ENCODE data around the gene PCDH10. TPM values are rescaled to one million over a fixed set of nuclear protein-coding genes. Genes with fewer than 3 reads are reported as not detected.
A peak's percentile ranks its signal among the peaks of the same experiment; 100 is the strongest.

Gene PCDH10
- total RNA-seq, 1 donor from 2014 or later, result 30.2 TPM

DNA sequence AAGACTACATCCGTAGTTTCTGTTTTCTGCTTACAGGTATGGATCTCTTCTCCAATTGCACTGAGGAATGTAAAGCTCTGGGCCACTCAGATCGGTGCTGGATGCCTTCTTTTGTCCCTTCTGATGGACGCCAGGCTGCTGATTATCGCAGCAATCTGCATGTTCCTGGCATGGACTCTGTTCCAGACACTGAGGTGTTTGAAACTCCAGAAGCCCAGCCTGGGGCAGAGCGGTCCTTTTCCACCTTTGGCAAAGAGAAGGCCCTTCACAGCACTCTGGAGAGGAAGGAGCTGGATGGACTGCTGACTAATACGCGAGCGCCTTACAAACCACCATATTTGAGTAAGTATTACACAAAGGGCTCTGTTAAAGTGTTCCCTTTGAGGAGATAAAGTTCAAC, 13.8 kb downstream of the PCDH10 start:
- Mint-ChIP-seq H3K4me1 (ENCODE audit: low read depth) (peaks cover 4% of the 10 kb centered on the region), H3K4me3 (ENCODE audit: unreplicated experiment) (no peak overlapping the region), H3K27ac (ENCODE audit: unreplicated experiment) (no peak overlapping the region), H3K27me3 (ENCODE audit: low read depth) (no peaks in the 10 kb centered on the region), H3K9me3 (ENCODE audit: low read depth) (no peaks in the 10 kb centered on the region), H3K36me3 (ENCODE audit: low read depth) (peaks cover 5% of the 10 kb centered on the region)
- TF ChIP-seq, protein P1, sequence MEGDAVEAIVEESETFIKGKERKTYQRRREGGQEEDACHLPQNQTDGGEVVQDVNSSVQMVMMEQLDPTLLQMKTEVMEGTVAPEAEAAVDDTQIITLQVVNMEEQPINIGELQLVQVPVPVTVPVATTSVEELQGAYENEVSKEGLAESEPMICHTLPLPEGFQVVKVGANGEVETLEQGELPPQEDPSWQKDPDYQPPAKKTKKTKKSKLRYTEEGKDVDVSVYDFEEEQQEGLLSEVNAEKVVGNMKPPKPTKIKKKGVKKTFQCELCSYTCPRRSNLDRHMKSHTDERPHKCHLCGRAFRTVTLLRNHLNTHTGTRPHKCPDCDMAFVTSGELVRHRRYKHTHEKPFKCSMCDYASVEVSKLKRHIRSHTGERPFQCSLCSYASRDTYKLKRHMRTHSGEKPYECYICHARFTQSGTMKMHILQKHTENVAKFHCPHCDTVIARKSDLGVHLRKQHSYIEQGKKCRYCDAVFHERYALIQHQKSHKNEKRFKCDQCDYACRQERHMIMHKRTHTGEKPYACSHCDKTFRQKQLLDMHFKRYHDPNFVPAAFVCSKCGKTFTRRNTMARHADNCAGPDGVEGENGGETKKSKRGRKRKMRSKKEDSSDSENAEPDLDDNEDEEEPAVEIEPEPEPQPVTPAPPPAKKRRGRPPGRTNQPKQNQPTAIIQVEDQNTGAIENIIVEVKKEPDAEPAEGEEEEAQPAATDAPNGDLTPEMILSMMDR (IDR thresholded peaks at IDR 0.05), result no peak
- no peak for DNase-seq (ENCODE audit: low spot score)

DNA sequence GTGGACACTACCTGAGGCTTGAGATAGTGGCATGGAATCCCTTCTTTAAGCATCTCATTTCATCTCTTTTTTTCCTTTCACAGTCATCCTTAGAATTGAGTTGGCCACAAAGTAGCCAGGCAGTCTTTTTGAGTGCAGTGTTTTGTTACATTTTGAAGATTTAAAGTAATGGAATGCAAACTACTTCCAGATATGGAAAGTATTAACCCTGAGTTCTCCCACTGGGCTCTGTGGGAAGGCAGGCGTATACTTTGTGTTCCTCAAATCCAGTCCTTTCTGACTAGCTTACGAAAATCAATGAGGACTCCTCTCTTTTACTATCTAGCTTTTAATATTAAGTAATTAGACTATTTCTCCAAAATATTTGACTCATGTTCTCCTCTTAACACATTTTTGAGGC, 29.9 kb downstream of the PCDH10 start:
- H3K4me1 Mint-ChIP-seq (ENCODE audit: low read depth), result peaks cover 27% of the 10 kb centered on the region
- H3K27me3 Mint-ChIP-seq (ENCODE audit: low read depth), result no peaks in the 10 kb centered on the region
- no peak overlapping the region for H3K4me3 Mint-ChIP-seq (ENCODE audit: unreplicated experiment)
- DNase-seq (ENCODE audit: low spot score), result no peak
- no peaks in the 10 kb centered on the region for H3K9me3 Mint-ChIP-seq (ENCODE audit: low read depth)
- H3K36me3 Mint-ChIP-seq (ENCODE audit: low read depth), result no peaks in the 10 kb centered on the region
- H3K27ac Mint-ChIP-seq (ENCODE audit: unreplicated experiment), result peak overlapping the region; percentile 71
- TF ChIP-seq, protein P1 (IDR thresholded peaks at IDR 0.05), result no peak

DNA sequence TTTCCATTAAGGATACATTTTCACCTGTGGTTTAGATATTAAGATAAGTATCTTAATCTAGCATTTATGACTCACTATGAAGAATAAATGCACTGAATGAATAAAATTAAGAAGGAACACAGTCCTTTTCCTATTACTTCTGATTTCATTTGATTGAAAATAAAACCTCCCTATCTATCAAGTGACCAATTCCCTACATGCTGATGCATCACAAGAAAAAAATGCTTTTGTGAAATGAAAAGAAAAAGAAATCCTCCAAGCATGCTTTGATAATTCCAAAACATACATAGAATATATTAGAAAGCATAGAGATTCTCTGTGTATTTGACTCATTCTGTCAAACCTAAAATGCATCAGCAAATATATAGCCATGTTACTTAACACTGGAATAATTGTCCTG, 37.1 kb downstream of the PCDH10 start:
- TF ChIP-seq, protein P1 (IDR thresholded peaks at IDR 0.05), result no peak
- H3K27ac Mint-ChIP-seq (ENCODE audit: unreplicated experiment), result no peak overlapping the region
- peaks cover 3% of the 10 kb centered on the region for H3K36me3 Mint-ChIP-seq (ENCODE audit: low read depth)
- no peak for DNase-seq (ENCODE audit: low spot score)
- H3K9me3 Mint-ChIP-seq (ENCODE audit: low read depth), result no peaks in the 10 kb centered on the region
- H3K4me1 Mint-ChIP-seq (ENCODE audit: low read depth), result peaks cover 17% of the 10 kb centered on the region
- no peak overlapping the region for H3K4me3 Mint-ChIP-seq (ENCODE audit: unreplicated experiment)
- no peaks in the 10 kb centered on the region for H3K27me3 Mint-ChIP-seq (ENCODE audit: low read depth)

DNA sequence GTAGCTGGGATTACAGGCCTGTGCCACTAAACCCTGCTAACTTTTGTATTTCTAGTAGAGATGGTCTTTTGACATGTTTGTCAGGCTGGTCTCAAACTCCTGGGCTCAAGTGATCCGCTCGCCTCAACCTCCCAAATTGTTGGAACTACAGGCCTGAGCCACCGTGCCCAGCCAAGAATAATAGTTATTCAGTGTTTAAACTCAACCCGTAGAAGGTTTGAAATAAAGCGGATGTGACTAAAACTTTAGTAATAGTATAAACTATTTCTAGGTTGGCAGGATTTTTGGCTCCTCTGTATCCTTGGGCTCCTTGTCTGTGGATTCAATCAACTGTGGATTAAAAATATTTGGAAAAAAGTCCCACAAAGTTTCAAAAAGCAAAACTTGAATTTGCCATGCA, 37.8 kb downstream of the PCDH10 start:
- H3K27ac Mint-ChIP-seq (ENCODE audit: unreplicated experiment), result peak overlapping the region; percentile 43
- TF ChIP-seq, protein P1 (IDR thresholded peaks at IDR 0.05), result no peak
- H3K9me3 Mint-ChIP-seq (ENCODE audit: low read depth), result no peaks in the 10 kb centered on the region
- peaks cover 13% of the 10 kb centered on the region for H3K4me1 Mint-ChIP-seq (ENCODE audit: low read depth)
- no peak overlapping the region for H3K4me3 Mint-ChIP-seq (ENCODE audit: unreplicated experiment)
- no peaks in the 10 kb centered on the region for H3K27me3 Mint-ChIP-seq (ENCODE audit: low read depth)
- peaks cover 4% of the 10 kb centered on the region for H3K36me3 Mint-ChIP-seq (ENCODE audit: low read depth)
- no peak for DNase-seq (ENCODE audit: low spot score)

DNA sequence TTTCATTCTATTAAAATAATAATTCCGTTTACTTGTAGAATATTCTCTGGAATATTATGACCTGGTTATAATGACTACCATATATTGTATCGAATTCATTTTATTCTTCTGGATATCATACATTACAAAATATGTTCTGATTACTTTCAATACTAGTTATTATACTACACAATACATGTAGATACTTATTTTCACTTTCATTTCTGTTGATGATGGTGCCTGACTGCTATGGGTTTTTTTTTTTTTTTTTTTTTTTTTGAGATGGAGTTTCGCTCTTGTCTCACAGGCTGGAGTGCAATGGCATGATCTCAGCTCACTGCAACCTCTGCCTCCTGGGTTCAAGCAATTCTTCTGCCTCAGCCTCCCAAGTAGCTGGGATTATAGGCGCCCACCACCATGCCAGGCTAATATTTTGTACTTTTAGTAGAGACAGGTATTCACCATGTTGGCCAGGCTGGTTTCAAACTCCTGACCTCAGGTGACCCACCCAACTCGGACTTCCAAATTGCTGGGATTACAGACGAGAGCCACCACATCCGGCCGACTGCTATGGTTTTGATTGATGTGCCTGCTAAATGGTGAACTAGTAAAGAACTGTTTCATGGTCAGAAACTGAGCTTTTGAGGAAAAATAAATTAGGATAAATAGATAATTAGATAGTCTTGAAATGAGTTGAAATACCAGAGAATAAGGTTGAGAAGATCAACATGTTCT, 39.5 kb downstream of the PCDH10 start:
- Mint-ChIP-seq H3K27ac (ENCODE audit: unreplicated experiment) (no peak overlapping the region), H3K36me3 (ENCODE audit: low read depth) (peaks cover 4% of the 10 kb centered on the region), H3K27me3 (ENCODE audit: low read depth) (no peaks in the 10 kb centered on the region), H3K9me3 (ENCODE audit: low read depth) (no peaks in the 10 kb centered on the region), H3K4me3 (ENCODE audit: unreplicated experiment) (no peak overlapping the region), H3K4me1 (ENCODE audit: low read depth) (peaks cover 11% of the 10 kb centered on the region)
- DNase-seq (ENCODE audit: low spot score), result no peak
- TF ChIP-seq, protein P1 (IDR thresholded peaks at IDR 0.05), result no peak
